ENCODE measurements around the gene ANO8.
"Not testable (repeated sequence)": the region's sequence is repeated elsewhere in the genome, so short reads cannot be mapped to it uniquely, and the experiment has no call there.

ANO8 gene

DNA sequence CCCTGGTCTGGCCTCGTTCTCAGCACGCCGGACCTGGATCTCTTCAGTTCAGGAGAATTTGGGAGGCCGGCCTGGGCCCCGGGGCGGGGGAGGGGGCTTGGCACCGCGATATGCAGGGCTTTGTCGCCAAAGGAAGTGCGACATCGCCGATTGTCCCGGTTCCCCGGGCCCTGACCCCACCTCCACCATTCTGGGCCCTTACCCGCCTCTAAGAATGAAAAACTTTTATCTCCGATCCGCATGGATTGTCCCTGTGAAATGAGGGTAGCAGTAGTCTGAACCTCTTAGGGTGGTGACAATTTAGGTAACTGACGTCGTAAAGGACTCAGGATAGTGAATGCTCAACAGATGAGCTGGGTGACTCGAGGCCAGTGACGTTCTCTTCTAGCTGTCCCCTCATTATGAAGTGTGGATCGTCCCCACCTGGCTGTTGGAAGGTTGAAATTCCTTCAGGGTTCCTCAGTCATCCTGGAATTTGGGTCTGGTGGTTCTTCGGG lies 24.6 kb downstream of the ANO8 start:
- DNase-seq, result no peak

DNA sequence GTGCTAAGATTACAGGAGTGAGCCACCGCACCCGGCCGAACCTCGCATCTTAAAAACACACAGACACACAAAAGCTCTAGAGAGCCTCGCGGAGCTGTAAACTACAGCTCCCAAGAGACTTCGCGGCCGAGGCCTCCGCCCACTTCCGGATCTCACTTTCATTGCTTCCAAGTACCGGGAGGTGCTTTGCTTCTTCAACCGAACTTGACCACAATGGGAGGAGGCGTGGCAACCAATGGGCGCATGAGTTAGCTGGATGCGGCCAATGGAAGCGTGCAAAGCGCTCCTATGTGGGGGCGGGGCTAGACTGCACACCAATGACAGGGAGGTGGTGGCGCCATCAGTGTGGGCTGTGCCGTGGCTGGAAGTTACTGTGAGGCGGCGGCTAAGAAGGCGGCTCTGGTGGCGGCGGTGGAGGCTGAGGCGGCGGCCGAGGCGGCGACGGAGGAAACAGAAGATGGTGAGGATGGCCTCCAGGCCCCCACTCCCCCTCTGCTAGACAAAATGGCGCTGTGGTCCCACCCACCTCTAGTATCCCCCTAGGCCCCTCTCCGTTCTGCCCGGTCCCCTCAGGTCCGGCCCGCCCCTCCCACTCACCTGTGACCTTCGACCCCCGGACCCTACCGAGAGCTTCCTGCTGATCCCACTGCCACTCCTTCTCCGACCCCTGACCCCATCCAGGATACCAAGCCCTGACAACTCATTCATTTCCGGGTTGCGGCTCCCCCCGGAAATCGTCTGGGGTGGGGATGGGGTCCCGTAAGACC lies 25.3 kb downstream of the ANO8 start, which contains the start of gene DDA1:
DDA1 (plus strand) TSS at position 366 of the 767 bp plus-strand sequence; CDS start at position 458, 92 bp downstream.
- peak; percentile 84 to 99 (median 97) for DNase-seq

DNA sequence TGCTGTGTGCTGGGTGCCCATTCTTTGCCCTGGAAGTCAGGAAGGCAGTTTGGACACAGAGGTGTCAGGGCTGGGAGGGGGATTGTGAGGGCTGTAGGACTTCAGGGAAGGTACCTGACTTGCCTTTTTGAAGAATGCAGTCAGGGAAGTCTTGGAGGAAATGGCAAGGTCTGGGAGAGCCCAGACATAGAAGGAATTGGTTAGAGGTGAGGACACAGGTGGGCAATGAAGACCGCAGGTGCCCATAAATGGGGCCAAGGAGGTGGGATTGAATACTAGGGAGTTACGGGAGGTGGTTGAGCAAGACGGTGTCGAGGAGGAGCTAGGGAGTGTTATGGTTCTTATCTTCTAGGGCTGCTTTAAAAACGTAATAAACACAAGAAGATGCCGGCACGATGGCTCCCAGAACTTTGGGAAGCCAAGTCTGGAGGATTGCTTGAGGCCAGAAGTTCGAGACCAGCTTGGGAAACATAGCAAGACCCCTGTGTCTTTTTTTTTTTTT lies 26.7 kb downstream of the ANO8 start:
- no peak for DNase-seq

DNA sequence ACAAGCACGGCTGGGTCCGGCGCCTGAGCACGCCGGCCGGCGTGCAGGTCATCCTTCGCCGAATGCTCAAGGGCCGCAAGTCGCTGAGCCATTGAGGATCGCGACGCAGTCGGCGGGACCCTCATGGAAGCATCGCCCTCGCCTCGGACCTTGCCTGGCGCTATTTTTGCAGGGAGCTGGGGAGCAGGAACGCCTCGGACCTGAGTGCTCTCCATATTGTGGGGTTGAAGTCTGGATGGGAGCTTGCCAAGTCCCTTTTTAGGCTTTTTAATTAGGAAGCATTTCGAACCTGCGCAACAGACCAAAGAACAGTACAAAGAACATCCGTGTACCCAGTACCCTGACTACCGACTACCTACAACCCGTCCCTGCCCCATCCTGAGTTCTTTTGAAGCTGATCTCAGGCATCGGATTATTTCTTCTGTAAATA lies 28.4 kb downstream of the ANO8 start:
- DNase-seq, result peak in 2 of 14 donors; percentile 52 to 71

DNA sequence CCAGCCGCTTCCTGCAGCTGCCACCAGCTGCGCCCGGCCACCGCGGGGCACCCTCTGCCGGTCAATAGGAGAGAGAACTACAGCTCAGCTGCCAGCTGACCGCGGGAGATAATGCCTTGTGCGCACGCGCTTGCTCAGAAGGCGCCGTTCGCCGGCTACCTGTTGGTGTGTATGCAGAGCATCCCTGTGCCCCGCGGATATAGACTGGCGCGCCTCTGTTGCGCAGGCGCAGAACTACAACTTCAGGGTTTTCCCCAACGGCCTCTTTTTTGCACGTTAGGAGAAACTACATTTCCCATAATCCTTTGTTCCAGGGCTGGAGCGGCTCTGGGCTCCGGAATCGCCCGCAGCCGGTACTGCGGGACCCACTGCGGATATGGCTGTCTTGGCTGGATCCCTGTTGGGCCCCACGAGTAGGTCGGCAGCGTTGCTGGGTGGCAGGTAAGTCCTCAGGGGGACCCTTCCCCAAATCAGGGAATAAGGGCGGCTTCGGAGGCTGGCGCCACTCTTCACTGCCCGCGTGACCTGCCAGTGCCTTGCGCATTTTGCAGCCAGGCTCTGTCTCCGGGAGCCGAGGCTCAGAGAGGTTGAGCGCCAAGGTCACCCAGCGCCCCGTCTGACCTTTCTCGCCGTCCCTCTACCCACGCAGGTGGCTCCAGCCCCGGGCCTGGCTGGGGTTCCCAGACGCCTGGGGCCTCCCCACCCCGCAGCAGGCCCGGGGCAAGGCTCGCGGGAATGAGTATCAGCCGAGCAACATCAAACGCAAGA lies 29.0 kb downstream of the ANO8 start, which contains the start of gene MRPL34:
MRPL34 (plus strand) TSS at position 356 of the 768 bp plus-strand sequence; CDS start at position 377, 21 bp downstream.
- peak; percentile 65 to 98 (median 95) for DNase-seq

DNA sequence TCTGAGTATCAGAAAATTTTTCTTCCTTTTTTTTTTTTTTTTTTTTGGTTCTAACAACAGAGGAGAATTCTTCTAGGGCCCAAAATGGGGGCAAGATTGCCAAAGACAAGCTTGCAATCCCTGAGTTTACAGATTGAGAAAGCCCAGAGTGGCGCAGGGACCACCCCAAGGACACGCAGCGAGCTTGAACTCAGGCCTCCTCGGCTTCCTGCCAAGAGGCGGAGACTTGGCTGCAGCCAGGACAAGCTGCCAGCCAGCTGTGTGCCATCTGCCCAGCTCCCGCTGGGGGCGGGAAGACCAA lies 29.5 kb downstream of the ANO8 start:
- DNase-seq, result no peak

DNA sequence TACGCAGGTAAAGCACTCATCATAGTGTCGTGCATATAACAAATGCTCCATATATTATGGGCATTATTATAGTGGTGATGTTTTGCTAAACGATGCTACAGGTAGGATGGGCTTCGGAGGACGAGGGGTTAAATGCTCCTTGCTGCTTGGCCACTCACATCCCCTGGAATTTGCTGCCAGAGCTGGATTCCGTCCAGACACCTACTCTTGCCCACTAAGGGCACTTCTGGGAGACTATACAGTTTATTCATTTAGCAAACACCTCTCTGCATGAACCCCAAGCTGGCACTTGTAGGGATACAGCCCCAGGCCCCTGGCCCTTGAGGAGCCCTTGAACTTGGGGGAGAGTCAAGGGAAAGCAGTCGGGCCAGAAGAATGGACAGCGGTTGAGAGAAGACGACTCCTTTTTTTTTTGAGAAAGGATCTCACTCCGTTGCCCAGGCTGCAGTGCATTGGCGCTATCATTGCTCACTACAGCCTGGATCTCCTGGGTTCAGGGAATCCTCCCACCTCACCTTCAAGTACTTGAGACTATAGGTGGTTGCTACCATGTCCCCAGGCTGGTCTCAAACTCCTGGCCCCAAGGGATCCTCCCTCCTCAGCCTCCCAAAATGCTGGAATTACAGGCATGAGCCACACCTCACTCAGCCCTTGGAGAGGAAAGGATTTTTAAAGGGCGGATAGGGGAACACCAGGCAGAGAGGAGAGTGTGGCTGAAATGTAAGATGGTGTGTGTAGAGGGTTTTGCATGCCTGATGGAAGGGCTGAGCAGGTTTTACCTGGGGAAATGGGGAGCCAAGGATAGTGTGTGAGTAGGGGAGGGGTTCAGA lies 30.1 kb downstream of the ANO8 start:
- peak in 1 of 14 donors; percentile 19 for DNase-seq

DNA sequence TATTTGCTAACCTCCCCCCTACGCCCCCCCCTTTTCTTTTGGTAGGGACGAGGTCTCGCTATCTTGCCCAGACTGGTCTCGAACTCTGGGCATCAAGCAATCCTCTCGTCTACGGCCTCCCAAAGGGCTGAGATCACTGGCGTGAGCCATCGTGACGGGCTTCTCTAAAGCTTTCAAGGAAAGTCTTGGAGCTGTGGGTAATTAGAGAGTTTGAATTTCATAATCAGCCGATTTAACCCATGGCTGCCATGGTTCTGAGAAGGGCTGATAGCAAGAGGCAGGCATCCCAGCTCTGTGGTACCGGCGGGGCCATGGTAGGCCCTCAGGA lies 30.8 kb downstream of the ANO8 start:
- peak in 1 of 14 donors; percentile 13 for DNase-seq

DNA sequence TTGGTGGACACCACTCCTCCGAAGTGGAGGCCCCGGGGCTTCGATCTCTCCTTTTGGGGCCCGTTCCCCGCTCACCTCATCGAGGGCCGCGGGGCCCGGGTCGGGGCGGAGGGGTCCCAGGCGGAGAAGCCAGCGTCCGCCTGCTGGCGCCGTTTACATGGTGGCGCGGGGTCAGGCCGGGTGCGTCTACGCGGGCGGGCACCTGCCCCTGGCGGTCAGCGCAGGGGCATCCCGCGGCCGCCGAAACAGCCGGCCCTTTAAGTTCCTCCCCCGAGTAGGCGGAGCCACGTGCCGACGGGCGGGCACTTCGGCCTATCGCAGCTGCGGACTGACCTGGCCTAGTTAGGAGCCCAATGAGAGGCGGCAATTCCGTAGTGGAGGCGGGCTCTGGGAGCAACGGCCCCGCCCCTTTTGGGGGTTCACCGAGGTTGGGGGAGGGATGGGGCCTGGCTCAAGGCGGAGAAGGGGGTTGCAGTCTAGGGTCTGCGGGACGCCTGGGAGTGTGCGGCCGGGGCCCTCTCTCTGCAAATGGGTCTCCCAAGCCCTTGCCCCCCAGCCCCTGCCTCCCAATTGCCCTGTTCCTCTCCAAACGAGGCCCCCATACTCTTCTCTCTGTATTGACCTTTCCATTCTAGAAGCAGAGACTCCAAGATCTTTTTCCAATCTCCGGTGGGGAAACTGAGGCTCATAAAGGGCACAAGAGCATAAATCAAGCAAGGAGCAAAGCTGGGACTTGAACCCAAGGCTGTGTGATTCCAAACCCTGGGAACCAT lies 31.3 kb downstream of the ANO8 start, which contains the start of gene ABHD8:
ABHD8 (minus strand) TSS at position 259 of the 773 bp plus-strand sequence. CDS start 1,809 bp downstream, outside the sequence.
- peak; percentile 34 to 94 (median 81) for DNase-seq

DNA sequence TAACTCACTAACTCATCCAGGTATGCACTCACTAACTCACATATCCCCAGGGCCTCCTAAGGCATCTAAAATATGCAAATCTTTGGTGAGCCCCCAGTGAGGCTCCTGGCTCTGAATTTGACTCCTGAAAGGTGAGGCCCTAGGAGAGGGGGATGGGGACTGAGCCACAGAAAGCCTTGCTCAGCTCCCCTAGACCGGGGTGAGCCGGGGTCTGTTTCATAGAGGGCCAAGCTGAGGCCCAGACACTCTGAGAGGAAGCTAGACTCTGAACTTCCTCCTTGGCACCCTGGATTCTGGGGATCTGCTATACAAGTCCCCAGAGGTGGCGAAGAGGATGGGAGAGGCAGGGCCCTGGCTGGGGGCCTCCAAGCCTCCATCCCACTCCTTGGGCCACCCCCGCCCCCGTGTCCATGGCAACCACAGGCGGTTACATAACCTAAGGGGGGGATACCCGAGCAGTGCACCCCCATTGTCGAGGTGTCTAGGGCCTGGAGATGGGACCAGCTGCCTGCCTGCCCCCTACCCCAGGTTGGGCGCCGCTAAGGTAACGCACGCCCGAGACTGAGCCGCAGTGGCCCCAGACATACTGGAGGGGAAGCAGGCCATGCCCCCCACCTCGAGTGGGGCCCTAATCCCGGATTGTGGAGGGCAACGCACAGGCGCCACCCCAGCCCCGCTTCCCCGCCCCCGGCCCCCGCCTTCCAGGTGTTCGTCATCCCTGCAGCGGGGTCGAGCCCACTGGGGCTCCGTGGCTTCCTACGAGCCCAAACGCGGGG lies 32.1 kb downstream of the ANO8 start:
- DNase-seq, result peak in 6 of 14 donors; percentile 5 to 40 (median 25)

DNA sequence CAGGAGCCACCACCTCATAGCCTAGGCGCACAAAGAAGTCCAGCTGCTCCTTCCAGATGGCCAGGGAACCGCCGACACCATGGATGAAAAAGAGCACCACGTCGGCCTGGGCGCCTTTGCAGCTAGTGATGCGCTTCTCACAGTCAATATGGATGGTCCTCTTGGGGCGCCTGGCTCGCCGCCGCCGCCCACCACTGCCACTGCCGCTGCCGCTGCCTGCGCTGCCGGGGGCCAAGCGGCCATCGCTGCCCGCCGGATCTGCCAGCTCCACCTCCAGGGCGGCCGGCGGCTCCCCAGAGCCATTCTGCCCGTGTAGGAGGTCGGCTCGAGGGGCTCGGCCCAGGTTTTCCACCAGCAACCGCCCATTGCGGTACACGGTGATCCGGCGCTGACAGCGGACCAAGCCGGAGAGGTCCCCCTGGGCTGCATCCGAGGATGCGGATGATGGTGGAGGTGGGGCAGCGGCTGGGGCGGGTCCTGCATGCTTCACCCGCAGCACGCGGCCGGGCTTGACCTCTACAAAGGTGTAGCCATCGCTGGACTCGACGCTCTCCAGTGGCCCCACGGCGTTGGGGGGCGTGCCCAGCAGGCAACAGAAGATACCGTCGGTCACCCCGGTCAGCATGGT lies 33.5 kb downstream of the ANO8 start:
- no peak for DNase-seq

DNA sequence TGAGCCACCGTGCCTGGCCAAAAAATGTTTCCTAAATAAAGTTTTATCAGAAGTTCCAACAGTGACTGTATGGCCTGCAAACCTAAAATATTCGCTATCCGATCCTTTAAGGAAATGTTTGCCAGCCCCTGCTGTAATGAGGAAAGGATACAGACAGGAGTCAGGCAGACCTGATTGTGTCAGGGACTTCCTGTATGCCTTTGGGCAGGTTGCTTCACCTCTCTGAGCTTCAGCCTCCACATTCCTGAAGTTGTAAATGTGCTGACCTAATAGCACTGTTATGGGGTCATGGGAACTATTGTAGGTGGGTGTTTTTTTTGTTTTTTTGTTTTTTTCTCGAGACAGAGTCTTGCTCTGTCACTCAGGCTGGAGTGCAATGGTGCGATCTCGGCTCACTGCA lies 37.7 kb downstream of the ANO8 start:
- no peak for DNase-seq

DNA sequence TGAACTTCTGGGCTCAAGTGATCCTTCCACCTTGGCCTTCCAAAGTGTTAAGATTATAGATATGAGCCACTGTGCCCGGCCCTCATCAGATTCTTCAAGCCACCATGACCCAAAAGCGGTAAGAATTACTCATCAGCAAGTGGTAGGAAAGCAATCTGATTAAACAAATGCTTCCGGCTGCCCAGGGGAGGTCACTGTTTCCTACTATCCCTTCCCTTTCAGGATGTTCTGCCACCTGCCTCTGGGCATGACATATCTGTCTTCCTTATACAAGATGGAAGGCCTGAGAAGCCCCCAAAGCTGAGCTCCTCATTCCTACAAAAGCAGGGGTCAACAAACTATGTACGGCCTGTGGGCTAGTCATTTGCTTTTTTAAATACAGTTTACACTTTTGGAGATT lies 38.4 kb downstream of the ANO8 start:
- DNase-seq, result no peak

DNA sequence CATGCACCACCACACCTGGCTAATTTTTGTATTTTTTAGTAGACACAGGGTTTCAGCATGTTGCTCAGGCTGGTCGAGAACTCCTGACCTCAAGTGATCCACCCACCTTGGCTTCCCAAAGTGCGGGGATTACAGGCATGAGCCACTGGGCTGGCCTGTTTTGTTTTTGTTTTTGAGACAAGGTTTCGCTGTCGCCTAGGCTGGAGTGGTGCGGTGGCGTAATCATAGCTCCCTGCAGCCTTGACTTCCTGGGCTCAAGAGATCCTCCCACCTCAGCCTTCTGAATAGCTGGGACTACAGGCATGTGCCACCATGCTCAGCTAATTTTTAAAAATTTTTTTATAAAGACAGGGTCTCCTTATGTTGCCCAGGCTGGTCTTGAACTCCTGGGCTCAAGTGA lies 39.1 kb downstream of the ANO8 start:
- DNase-seq, result not testable (repeated sequence)

DNA sequence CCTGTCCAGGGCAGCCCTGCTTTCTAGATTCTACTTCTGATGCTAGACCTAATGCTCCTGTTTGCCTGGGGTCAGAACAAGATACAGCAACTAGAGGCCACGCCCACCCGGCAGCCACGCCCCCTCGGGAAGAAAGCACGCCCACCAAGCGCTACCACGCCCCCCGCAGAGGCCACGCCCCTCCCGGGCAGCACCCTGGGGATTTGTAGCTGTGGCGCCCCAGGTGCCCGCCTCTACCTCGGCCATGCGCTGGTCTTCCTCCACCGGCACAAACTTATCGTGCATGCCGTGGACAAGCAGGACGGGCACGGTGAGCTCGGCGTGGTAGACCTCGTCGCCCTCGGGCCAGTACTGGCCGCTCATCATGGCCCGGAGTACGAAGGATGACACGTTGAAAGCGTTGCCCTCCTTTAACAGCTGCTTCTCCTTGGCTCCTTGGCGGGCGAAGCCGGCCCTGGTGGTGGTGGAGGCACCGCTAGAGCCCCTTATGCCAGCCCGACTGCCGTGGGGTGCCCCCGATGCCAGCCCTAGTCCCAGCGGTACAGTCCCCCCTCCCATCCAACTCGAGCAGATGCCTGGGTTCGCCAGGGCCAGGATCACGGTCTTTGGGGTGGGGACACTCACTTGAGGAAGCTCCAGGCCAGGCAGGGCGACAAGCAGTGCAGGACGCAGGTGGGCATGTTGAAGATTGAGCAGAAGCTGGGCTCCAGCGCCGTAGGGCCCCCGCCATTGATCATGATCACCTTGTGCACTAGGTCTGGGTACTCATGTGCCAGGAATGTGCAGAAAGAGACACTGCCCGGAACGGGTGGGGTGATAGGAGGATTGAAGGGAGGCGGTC lies 40.4 kb downstream of the ANO8 start:
- no peak for DNase-seq

DNA sequence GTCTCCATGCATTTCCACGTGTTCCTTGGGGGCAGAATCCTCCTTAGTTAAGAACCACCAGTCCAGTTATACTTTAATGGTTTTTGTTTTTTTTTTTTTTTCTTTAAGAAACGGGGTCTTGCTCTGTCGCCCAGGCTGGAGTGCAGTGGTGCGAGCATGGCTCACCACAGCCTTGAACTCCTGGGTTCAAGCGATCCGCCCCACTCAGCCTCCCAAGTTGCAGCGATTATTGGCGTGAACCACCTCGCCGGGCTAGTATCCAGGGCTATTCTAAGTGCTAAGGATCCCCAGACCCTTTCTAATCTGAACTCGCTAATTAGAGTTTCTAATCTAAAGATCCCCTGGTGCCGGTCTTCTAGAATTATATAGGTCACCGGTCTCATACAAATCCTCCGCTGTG lies 41.0 kb downstream of the ANO8 start:
- DNase-seq, result no peak

DNA sequence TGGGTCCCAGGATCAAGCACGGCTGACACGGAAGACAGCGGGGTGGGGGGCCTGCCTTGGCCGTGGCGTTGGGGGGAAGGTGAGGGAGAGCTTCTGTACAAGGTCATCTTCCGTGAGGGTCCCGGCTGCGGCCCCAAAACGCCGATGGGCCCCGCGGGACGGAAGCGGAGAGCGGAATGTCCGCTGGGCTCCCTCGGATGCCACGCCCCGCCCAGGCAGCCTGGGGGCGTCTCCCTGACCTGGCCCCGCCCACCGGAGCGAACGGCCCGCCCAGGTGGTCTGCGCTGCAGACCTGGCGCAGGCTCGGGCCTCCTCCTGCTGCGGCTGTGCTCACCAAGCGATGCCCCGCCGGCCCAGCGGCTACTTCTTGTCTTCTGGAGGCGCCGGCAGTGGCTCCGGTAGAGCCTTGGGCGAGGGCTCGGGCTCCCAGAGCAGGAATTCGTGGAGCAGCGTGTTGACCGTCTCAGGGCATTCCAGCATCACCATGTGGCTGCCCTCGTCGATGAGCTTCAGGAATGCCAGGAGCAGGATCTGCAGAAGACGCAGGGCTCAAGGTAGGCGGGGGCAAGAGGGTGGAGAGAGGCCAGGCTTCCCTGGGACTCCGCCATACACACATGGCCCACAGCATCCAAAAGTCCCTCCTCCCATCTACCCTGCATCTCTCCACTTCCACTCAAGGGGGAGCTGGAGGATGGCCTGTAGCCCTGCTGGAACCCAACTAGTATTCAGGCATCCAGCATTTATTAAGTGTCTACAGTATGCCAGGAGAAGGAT lies 42.2 kb downstream of the ANO8 start:
- peak in 8 of 14 donors; percentile 2 to 58 (median 15) for DNase-seq

DNA sequence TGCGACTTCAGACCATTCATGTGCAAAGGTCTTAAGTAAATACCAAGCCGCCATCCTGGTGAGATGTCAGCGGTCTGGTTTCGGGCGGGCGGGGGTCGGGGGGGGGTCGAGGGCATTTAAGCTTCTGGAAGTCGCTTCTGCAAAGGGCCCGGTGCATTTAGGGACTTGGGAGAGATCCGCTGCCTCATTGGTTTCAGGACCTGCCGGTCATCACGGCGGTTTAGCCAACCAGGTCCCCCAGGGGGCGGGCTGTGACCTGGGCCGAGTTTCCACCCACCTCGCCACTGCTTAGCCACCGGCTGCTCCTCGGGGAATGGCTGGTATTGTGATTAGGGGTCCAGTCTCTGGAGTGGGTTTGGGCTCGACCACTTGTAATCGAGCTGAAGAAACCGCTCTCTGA lies 45.2 kb downstream of the ANO8 start:
- peak in 4 of 14 donors; percentile 4 to 21 (median 14) for DNase-seq
